SJCRH30 (cell line): ENCODE results near the gene PRCP. TPM values are rescaled to one million over a fixed set of nuclear protein-coding genes. Genes with fewer than 3 reads are reported as not detected.
A peak's percentile ranks its signal among the peaks of the same experiment; 100 is the strongest.

Source experiments
- DNase-seq, 2 experiments: peaks; one replicate each; pipeline ENCODE4 v3.0.0-alpha.2; 2015 to 2020
- H3K27ac ChIP-seq: fragments of 250-450 bp; sonication (Bioruptor Pico); 2 replicates; pipeline ENCODE4 v1.5.1; 2020; ENCODE audit warnings: mild to moderate bottlenecking, moderate library complexity
- H3K27me3 ChIP-seq: fragments of 250-450 bp; sonication (Bioruptor Pico); 2 replicates; pipeline ENCODE4 v1.5.1; 2020; ENCODE audit warnings: mild to moderate bottlenecking, moderate library complexity
- H3K36me3 ChIP-seq: fragments of 250-450 bp; sonication (Bioruptor Pico); 2 replicates; pipeline ENCODE4 v1.5.1; 2020; ENCODE audit warnings: mild to moderate bottlenecking, moderate library complexity
- H3K4me1 ChIP-seq: fragments of 250-450 bp; sonication (Bioruptor Pico); 2 replicates; pipeline ENCODE4 v1.5.1; 2020; ENCODE audit warnings: mild to moderate bottlenecking, moderate library complexity
- H3K4me3 ChIP-seq: fragments of 250-450 bp; sonication (Bioruptor Pico); 2 replicates; pipeline ENCODE4 v1.5.1; 2020; ENCODE audit warnings: mild to moderate bottlenecking, moderate library complexity
- H3K9me3 ChIP-seq: fragments of 250-450 bp; sonication (Bioruptor Pico); replicated peaks from 2 replicates; pipeline ENCODE4 v1.5.1; 2020; ENCODE audit warnings: mild to moderate bottlenecking, moderate library complexity
- total RNA-seq: library from RNA; depleted of rRNA; stranded (reverse); fragments of >200 nt; shearing (Covaris generic); gene quantifications from 2 replicates; pipeline ENCODE4 v1.2.3, GENCODE V29; 2014

PRCP gene
- total RNA-seq, 1 experiment from 2014 or later: 72.1 TPM

DNA sequence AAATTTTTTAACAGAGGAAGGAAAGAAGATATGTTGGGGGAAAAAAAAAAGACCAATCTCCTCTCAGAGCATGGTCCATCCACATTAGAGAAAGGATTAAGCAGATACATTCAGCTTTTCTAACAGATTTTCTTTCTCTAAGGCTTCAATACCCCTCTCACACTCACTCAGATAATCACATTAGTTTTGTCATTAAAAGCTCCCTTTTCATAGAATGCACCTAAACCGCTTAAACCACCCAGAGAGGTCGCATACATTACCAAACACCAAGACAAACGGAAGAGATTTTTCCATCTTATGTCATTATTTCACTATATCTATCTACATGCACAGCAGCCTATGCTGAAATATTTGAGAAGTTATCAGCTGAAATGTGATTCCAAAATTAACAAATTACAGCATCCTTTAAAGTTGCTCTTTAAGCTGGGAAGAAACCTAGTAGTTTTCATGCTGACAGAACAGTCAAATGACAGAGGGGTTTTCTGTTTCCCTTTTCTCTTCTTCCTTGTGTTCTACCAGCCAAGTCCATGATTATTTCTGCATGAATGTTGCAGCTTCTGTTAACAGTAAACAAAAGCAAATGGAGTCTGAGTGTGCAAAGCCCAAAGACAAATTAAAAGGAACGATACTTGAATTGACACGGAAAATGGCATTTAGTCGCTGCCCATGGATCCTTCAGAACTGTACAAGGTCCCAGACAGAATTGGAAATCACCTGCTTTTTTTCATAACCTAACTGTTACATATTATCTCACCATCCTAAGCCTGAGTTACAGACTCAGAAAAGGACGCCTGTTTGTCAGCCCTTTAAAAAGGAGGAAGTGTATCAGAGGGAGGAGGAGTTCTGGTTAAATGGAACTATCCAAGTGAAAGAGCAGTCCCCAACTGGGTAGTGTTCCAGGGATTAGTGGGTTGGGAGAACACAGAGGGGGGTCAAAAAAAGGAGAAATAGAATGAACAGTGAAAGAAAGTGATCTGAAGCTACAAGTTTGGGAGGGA is 54.6 kb downstream of the PRCP start:
- no peaks in the 10 kb centered on the region for H3K9me3 ChIP-seq
- DNase-seq: no peak
- H3K4me1 ChIP-seq: no peaks in the 10 kb centered on the region
- no peaks in the 10 kb centered on the region for H3K27me3 ChIP-seq
- H3K36me3 ChIP-seq: no peaks in the 10 kb centered on the region
- H3K27ac ChIP-seq: no peak overlapping the region
- no peak overlapping the region for H3K4me3 ChIP-seq

DNA sequence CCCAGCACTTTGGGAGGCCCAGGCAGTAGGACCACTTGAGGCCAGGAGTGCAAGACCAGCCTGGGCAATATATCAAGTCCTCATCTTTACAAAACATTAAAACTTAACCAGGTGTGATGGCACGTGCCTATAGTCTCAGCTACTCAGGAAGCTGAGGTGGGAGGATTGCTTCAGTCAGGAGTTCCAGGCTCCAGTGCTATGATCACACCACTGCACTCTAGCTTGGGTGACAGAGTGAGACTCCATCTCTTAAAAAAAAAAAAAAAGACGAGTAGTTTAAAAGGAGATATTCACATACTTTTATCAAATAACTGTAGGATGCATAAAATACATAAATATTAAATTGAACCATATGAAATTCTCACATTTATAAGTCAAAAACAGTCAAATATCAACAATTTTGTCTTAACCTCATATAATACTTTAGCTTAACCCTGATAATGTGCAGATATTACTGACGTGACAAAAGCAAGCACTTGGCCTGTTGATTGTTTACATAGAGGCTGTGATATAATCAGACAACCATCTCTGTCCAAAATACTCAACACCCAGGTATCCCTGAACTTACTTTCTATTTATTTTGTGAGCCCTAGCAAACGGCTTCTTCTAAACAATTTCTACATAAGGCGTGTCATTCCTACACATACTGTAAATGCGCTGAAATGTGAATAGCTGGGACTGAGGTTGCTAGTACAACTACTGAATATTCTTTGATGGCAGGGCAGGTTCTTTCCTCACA is 57.0 kb downstream of the PRCP start:
- Histone ChIP-seq H3K4me1 (no peaks in the 10 kb centered on the region), H3K27me3 (no peaks in the 10 kb centered on the region), H3K4me3 (no peak overlapping the region), H3K27ac (no peak overlapping the region), H3K9me3 (no peaks in the 10 kb centered on the region), H3K36me3 (peaks cover 6% of the 10 kb centered on the region; the same call in 1 of the 2 replicates)
- DNase-seq: no peak

DNA sequence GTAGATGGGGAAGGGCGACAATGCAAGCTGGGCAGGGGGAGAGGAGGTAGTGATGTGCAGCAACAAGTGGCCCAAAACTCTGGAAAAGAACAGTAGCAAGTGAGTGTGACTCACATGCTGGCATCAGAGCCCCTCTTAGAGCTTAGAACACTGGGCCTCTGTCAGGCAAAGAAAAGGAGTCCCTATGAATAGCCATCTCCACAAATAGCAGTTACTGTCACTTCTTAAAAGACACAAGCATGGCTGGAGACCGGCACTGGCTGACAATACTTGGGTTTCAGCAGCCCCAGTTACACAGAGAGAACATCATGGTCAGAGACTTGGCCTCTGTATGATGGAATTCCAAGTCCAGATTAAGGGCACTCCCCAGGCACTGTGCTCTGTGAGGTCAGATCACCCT is 58.2 kb downstream of the PRCP start:
- Histone ChIP-seq H3K4me3 (no peak overlapping the region), H3K27ac (no peak overlapping the region), H3K4me1 (no peaks in the 10 kb centered on the region), H3K36me3 (peaks cover 11% of the 10 kb centered on the region; the same call in 1 of the 2 replicates), H3K9me3 (no peaks in the 10 kb centered on the region), H3K27me3 (no peaks in the 10 kb centered on the region)
- peak; percentile 17 to 45 for DNase-seq

DNA sequence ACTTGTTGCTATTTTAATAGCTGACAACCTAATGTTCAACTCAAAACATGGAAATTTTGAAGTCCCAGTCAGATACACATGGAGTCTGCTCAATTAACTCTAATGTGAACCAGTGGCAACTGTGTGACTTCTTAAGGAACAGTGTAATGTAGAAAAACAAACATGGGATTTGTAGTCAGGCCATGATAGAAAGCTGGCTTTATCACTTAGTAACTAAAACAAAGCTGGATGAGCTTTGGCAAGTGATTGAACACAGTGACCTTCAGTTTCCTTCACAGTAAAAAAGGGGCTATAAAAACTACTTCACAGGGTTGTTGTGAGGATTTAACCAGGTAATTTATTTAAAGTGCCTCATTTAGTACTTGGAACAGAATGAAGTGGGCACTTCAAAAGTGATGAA is 62.6 kb downstream of the PRCP start:
- DNase-seq: no peak
- no peak overlapping the region for H3K4me3 ChIP-seq
- no peaks in the 10 kb centered on the region for H3K9me3 ChIP-seq
- no peak overlapping the region for H3K27ac ChIP-seq
- no peaks in the 10 kb centered on the region for H3K27me3 ChIP-seq
- H3K4me1 ChIP-seq: no peaks in the 10 kb centered on the region
- H3K36me3 ChIP-seq: peaks cover 16% of the 10 kb centered on the region

DNA sequence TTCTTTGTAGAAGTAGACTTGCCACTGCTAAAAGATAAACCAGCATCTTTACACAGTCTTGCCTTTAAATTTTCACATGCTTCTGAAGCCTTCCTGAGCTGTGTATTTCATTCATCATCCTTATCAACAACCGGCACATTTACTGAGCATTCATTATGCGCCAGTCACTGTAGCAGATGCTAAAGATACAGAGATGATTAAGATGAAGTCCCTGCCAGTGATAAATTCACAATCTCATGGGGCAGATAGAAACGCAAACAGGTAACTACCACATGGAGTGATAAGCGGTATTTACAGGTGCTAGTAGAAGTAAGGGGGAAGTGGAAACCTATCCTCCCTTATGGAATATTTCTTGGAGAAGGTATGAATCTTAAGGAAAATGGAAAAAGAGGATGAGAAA is 67.2 kb downstream of the PRCP start:
- Histone ChIP-seq H3K27ac (no peak overlapping the region), H3K36me3 (peaks cover 11% of the 10 kb centered on the region), H3K4me3 (no peak overlapping the region), H3K4me1 (no peaks in the 10 kb centered on the region), H3K27me3 (no peaks in the 10 kb centered on the region), H3K9me3 (no peaks in the 10 kb centered on the region)
- DNase-seq: no peak

DNA sequence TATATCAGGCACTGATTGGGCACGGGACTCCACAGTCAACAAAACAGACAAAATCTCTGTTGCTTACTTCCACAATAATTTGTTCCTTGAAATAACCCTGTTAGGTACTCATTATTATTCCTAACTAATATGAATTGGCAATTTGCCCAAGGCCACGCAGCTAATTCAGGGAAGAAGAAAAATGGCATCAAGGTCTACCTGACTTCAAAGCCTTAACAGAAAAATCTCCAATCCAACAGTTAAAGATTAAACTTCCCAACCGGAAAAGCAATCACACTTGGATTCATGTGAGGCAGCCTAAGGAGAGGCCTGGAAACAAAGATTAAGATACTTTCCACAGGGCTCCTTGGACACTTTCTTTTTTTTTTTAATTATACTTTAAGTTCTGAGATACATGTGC is 68.9 kb downstream of the PRCP start:
- no peak for DNase-seq
- Histone ChIP-seq H3K36me3 (peaks cover 5% of the 10 kb centered on the region; the same call in 1 of the 2 replicates), H3K27me3 (no peaks in the 10 kb centered on the region), H3K27ac (no peak overlapping the region), H3K4me3 (no peak overlapping the region), H3K4me1 (no peaks in the 10 kb centered on the region), H3K9me3 (no peaks in the 10 kb centered on the region)

DNA sequence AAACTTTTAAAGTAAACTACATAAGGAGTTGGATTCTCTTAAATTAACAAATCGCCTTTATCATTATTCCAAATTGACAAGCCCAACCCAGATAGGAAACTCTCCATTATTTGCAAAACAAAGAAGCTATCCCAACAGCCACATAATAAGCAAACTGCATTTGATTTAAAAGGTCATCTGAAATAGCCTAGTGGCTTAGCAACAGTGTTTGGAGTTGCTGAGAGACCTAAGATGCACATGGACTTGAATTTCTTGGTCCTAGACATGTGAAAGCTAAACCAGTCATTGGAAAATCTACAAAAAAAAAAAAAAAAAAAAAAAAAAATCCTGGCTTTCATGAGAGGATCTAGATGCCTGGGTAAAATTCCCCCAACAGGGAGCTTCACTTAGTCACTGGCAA is 69.5 kb downstream of the PRCP start:
- H3K36me3 ChIP-seq: peaks cover 5% of the 10 kb centered on the region; the same call in 1 of the 2 replicates
- H3K27me3 ChIP-seq: no peaks in the 10 kb centered on the region
- no peak overlapping the region for H3K4me3 ChIP-seq
- no peaks in the 10 kb centered on the region for H3K9me3 ChIP-seq
- no peak overlapping the region for H3K27ac ChIP-seq
- no peak for DNase-seq
- no peaks in the 10 kb centered on the region for H3K4me1 ChIP-seq

DNA sequence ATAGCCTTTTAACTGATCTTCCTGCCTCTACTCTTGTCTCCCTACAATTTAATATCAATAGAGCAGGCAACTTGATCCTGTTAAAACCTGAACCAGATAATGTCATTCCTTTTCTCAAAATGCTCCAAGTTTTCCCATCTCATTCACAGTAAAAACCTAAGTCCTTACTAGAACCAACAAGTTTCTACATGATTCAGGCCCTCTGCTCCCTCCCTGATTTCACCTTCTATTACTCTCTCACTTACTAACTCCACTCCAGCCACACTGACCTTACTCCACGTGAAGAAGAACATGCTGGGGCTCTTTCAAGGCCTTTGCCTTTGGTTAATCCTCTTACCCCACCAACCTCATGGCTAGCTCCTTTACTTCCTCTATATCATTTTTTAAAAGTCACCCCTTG is 71.1 kb downstream of the PRCP start:
- no peak for DNase-seq
- H3K36me3 ChIP-seq: peaks cover 3% of the 10 kb centered on the region; the same call in 1 of the 2 replicates
- H3K27me3 ChIP-seq: no peaks in the 10 kb centered on the region
- H3K4me1 ChIP-seq: no peaks in the 10 kb centered on the region
- H3K4me3 ChIP-seq: no peak overlapping the region
- no peaks in the 10 kb centered on the region for H3K9me3 ChIP-seq
- H3K27ac ChIP-seq: no peak overlapping the region

DNA sequence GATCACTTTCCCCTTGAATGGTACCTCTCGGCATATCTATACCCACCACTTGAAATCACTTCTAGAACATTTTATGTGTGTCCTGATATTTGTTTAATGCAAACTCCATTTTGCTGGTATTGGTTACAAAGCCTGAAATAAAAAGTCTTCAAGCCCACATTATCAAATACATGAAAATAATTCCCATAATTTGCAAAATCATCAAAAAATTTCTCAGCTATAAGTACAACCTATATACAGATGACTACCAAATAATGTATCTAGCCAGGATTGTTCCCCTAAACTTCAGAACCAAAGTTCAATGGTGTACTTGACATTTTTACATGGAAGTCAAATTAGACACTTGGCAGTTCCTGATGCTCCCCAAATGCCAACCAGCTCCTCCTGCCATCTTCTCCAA is 71.8 kb downstream of the PRCP start:
- DNase-seq: no peak
- Histone ChIP-seq H3K36me3 (peaks cover 3% of the 10 kb centered on the region; the same call in 1 of the 2 replicates), H3K27ac (no peak overlapping the region), H3K4me1 (no peaks in the 10 kb centered on the region), H3K4me3 (no peak overlapping the region), H3K27me3 (no peaks in the 10 kb centered on the region), H3K9me3 (no peaks in the 10 kb centered on the region)

DNA sequence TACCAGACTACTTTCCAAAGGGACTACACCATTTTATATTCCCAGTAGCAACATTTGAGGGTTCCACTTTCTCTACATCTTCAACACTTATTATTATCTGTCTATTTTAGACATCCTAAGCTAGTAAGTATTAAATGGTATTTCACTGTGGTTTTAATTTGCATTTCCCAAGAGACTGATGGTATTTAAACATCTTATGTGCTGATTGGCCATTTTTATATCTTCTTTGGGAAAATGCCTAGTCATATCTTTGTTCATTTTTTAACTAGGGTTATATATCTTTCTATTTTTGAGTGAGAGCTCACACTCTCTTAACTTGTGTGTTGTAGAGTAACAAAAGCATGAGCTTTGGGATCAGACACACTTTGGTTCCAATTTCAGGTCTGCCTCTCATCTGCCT is 73.7 kb downstream of the PRCP start:
- Histone ChIP-seq H3K27me3 (no peaks in the 10 kb centered on the region), H3K9me3 (no peaks in the 10 kb centered on the region), H3K4me3 (no peak overlapping the region), H3K4me1 (no peaks in the 10 kb centered on the region), H3K27ac (no peak overlapping the region), H3K36me3 (peaks cover 3% of the 10 kb centered on the region; the same call in 1 of the 2 replicates)
- no peak for DNase-seq

DNA sequence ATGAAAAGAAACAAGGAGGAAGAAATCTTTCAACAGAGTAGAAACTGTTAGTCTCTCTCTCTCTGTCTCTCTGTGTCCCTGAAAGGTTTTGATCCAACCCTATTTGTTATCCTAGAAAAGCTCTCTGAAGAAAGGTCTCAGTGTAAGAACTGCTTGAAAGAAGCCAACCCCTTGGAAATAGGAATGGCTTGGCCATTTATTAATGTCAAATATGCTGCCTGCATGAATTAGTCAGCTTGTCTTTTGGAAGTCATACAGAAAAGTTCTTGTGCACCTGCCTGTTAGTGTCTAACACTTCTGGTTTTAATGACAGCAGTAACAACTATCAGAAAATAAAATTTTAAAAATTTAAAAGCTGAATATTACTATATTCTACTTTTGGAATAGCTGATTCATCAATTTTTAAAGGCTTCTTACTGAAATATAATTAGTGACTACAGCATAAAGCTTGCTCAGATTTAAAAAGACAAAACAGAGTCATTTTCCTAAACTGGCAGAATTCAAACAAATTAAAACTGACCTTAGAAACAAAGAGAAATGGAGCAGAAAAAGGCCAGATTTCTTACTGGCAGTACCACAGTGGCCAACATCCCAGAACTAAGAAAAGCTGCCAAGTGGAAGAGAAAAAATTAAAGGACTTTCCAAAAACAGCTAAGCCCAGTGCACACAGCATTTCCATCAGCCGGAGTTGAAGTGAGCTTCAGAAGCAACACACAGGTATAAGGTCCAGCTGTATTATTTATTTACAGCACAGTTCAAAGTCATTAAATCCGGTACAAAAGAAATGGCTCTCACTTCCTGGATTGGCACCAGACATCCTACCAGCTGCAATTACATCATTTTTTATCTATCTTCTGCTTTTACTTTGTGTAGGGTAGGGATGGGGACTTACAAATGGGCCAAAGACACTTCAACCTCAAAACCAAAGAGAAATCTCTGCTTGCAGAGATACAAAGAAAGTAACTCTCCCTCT is 76.3 kb downstream of the PRCP start:
- H3K9me3 ChIP-seq: no peaks in the 10 kb centered on the region
- DNase-seq: no peak
- H3K4me3 ChIP-seq: no peak overlapping the region
- H3K27me3 ChIP-seq: no peaks in the 10 kb centered on the region
- H3K4me1 ChIP-seq: no peaks in the 10 kb centered on the region
- H3K36me3 ChIP-seq: no peaks in the 10 kb centered on the region; the same call in 1 of the 2 replicates
- no peak overlapping the region for H3K27ac ChIP-seq

DNA sequence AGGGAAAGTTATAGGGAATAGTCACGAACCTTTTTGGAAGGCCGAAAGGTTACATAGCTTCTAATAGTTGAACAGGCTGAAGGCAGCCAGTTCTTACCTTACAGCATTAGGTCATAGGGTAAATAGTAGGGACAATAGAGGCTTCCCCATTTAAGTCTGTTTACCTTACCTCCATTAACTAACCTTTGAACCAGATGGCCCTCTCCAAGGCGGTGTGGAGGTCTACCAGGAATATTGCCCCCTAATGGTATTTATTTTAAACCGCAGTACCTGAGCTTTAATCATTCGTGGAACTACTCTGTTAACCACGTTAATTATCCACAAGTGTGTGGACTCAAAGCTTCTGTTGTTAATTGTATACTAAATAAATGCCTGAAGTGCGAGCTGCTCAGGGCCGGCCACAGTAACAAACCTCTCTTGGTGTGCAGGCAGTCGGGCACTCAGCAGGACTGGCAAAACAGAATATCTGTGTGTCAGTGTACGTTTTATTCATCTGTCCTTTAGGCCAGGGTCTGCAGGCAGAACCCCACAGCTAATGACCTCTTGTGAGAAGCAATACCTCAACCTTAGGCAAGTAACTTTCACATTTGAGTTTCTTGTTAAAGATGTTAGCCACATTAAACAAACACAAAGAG is 81.7 kb downstream of the PRCP start:
- Histone ChIP-seq H3K27me3 (no peaks in the 10 kb centered on the region), H3K4me1 (no peaks in the 10 kb centered on the region; the same call in 1 of the 2 replicates), H3K4me3 (no peak overlapping the region), H3K27ac (no peak overlapping the region), H3K9me3 (no peaks in the 10 kb centered on the region), H3K36me3 (no peaks in the 10 kb centered on the region)
- no peak for DNase-seq

DNA sequence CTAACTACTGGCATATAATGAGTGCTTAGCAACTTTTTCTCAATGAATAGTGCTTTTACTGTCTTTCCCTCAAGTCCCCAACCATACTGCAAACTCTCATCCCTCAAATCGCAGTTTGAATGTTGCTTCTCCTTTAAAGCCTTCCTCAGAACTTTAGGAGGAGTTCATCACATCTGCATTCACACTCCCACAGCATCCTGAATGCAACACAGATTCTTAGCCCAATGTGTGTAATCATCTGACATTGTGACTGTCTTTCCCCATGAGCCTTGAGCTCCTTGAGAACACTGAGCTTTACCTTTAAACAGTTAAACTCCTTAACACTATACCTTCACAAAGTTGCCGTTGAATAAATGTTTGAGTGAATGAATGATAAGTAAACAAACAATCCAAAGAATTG is 84.8 kb downstream of the PRCP start:
- Histone ChIP-seq H3K9me3 (no peaks in the 10 kb centered on the region), H3K4me1 (peaks cover 8% of the 10 kb centered on the region), H3K4me3 (no peak overlapping the region), H3K27me3 (no peaks in the 10 kb centered on the region), H3K27ac (no peak overlapping the region), H3K36me3 (no peaks in the 10 kb centered on the region)
- DNase-seq: no peak

DNA sequence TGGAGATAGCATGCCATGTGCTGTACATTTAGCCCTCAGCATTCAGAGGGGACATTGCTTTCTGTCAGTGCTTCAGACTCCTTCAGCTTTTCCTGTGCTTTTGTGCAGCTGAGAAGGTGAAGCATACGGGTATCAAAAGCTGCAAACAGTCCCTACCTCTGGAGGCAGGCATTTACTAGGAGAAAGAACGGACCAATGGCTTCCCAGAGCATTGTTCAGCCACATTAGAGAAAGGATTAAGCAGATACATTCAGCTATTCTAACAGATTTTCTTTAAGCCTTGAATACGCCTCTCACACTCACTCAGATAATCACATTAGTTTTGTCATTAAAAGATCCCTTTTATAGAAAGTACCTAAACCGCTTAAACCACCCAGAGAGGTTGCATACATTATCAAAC is 85.9 kb downstream of the PRCP start:
- no peaks in the 10 kb centered on the region for H3K36me3 ChIP-seq
- no peak overlapping the region for H3K4me3 ChIP-seq
- peaks cover 11% of the 10 kb centered on the region for H3K4me1 ChIP-seq
- DNase-seq: no peak
- no peaks in the 10 kb centered on the region for H3K27me3 ChIP-seq
- no peaks in the 10 kb centered on the region for H3K9me3 ChIP-seq
- no peak overlapping the region for H3K27ac ChIP-seq
